Common myeloid progenitor, CD34-positive (primary cell): ENCODE data around the gene IQGAP3.
"Not testable (repeated sequence)": the region's sequence is repeated elsewhere in the genome, so short reads cannot be mapped to it uniquely, and the experiment has no call there.

Experiments used
- CTCF ChIA-PET: fragments of 350-600 bp; sonication (Branson Sonifier 250); formaldehyde crosslinking; loops from one replicate; lab custom pipeline; 2021; ENCODE audit warnings: antibody characterized with exemption; lab: Charles Lee
- POLR2A ChIA-PET: fragments of 350-600 bp; sonication (Branson Sonifier 250); formaldehyde crosslinking; loops from one replicate; lab custom pipeline; 2021; ENCODE audit warnings: antibody characterized with exemption; lab: Charles Lee
- DNase-seq, 3 donors: peaks; one replicate each; pipeline versions ENCODE4 v3.0.0 to v3.0.0-alpha.2; 2013
- H3K27ac ChIP-seq, 2 experiments: 1 replicate in 1 of 2; 2 replicates in 1 of 2; pipeline ENCODE4 v1.7.0; 2013; ENCODE audit warnings: inconsistent platforms in 2 of 2, low read length in 2 of 2, mild to moderate bottlenecking in 2 of 2, low read depth in 1 of 2, moderate library complexity in 1 of 2; ENCODE audit not compliant: severe bottlenecking in 2 of 2, insufficient read depth in 1 of 2, poor library complexity in 1 of 2
- H3K27me3 ChIP-seq, 5 experiments: replicated peaks in 2 of 5; 1 replicate in 3 of 5; 2 replicates in 2 of 5; pipeline versions ENCODE4 v1.6.1 to v1.7.0; 2013; ENCODE audit warnings: low read length in 4 of 5, mild to moderate bottlenecking in 2 of 5, moderate library complexity in 2 of 5, inconsistent platforms in 1 of 5; ENCODE audit not compliant: insufficient read depth in 5 of 5, control insufficient read depth in 4 of 5
- H3K36me3 ChIP-seq, 4 experiments: 1 replicate in 2 of 4; 2 replicates in 2 of 4; pipeline versions ENCODE4 v1.6.1 to v1.7.0; 2013; ENCODE audit warnings: low read length in 3 of 4, control low read depth in 1 of 4, mild to moderate bottlenecking in 1 of 4; ENCODE audit not compliant: control insufficient read depth in 4 of 4, insufficient read depth in 4 of 4
- H3K4me1 ChIP-seq, 4 experiments: 1 replicate in 3 of 4; 2 replicates in 1 of 4; pipeline versions ENCODE4 v1.6.1 to v1.7.1; 2013; ENCODE audit warnings: low read length in 3 of 4, mild to moderate bottlenecking in 3 of 4, control low read depth in 1 of 4, inconsistent platforms in 1 of 4, moderate library complexity in 1 of 4; ENCODE audit not compliant: control insufficient read depth in 4 of 4, insufficient read depth in 4 of 4; ENCODE audit errors: control extremely low read depth in 1 of 4
- H3K4me3 ChIP-seq, 7 experiments: 1 replicate in 4 of 7; 2 replicates in 3 of 7; pipeline versions ENCODE4 v1.5.1 to v1.7.0; 2013; ENCODE audit warnings: mild to moderate bottlenecking in 7 of 7, low read length in 6 of 7, moderate library complexity in 6 of 7, inconsistent platforms in 2 of 7, low read depth in 2 of 7, control low read depth in 1 of 7; ENCODE audit not compliant: insufficient read depth in 4 of 7, control insufficient read depth in 1 of 7; ENCODE audit errors: extremely low read depth in 1 of 7
- H3K9me3 ChIP-seq, 5 experiments: 1 replicate in 4 of 5; 2 replicates in 1 of 5; pipeline versions ENCODE4 v1.6.1 to v1.7.1; 2013; ENCODE audit warnings: low read length in 4 of 5, mild to moderate bottlenecking in 2 of 5, inconsistent platforms in 1 of 5, low read depth in 1 of 5, moderate library complexity in 1 of 5; ENCODE audit not compliant: control insufficient read depth in 4 of 5, insufficient read depth in 2 of 5; ENCODE audit errors: control extremely low read depth in 1 of 5
- whole genome bisulfite sequencing: methylation state at CpG from one replicate; pipeline ENCODE4 v1.1.5; 2013; ENCODE audit not compliant: insufficient coverage; 5-methylcytosine and 5-hydroxymethylcytosine counted together

Gene IQGAP3

GRCh38 chr1:156591432-156592157, 19.2 kb upstream of the IQGAP3 start, which contains the start of gene NAXE:
Gene NAXE (plus strand): TSS chr1:156591776. CDS start chr1:156591805, 29 bp downstream.
- ChIA-PET POLR2A (interaction anchor here (0.6 to 1.2 kb wide), 2 partner anchors 9 to 132 kb away, joined by 3 to 7 read pairs; no protein-coding TSS in a partner anchor), CTCF (interaction anchor here (0.6 to 4.3 kb wide), 10 partner anchors 9 to 149 kb away, joined by 3 to 19 read pairs (median 4); partner anchors contain the start of gene GPATCH4)
- peaks cover 5 to 39% (median 30%) of the 10 kb centered on the region in 4 experiments for H3K36me3 ChIP-seq
- peak; percentile 40 to 63 (median 47) for DNase-seq
- 0% methylated on average over 47 of the region's 60 CpGs for WGBS
- H3K27ac ChIP-seq = peak within 1 kb of the TSS in 1 of 2 experiments; percentile 75
- H3K4me3 ChIP-seq = peak within 1 kb of the TSS; percentile 40 to 87 (median 79)
- no peaks in the 10 kb centered on the region for H3K27me3 ChIP-seq
- H3K9me3 ChIP-seq = no peaks in the 10 kb centered on the region
- peaks cover 5 to 20% (median 18%) of the 10 kb centered on the region in 4 experiments for H3K4me1 ChIP-seq

- Histone ChIP-seq H3K27me3 (no peaks in the 10 kb centered on the region), H3K36me3 (peaks cover 8 to 39% (median 28%) of the 10 kb centered on the region in 4 experiments), H3K9me3 (no peaks in the 10 kb centered on the region), H3K27ac (peak overlapping the region in 1 of 2 experiments; percentile 75), H3K4me1 (peaks cover 5 to 20% (median 18%) of the 10 kb centered on the region in 4 experiments), H3K4me3 (peak overlapping the region; percentile 40 to 87 (median 79))
- WGBS = 25% methylated on average over 1 of the region's 6 CpGs
- ChIA-PET POLR2A (interaction anchor here (0.6 to 1.2 kb wide), 2 partner anchors 9 to 132 kb away, joined by 3 to 7 read pairs; no protein-coding TSS in a partner anchor), CTCF (interaction anchor here (0.6 to 4.3 kb wide), 6 partner anchors 9 to 83 kb away, joined by 3 to 19 read pairs (median 6); partner anchors contain the start of gene GPATCH4)
- peak in 2 of 3 donors; percentile 28 to 41 for DNase-seq
These were observed 18.7 kb upstream of the IQGAP3 start for GRCh38 chr1:156591181-156591431.

- Histone ChIP-seq H3K4me1 (peaks cover 5 to 20% (median 18%) of the 10 kb centered on the region in 4 experiments), H3K36me3 (peaks cover 5 to 39% (median 26%) of the 10 kb centered on the region in 4 experiments), H3K4me3 (peak overlapping the region in 5 of 7 experiments; percentile 68 to 87 (median 82)), H3K27me3 (no peaks in the 10 kb centered on the region), H3K27ac (peak overlapping the region in 1 of 2 experiments; percentile 75), H3K9me3 (no peaks in the 10 kb centered on the region)
- ChIA-PET POLR2A (interaction anchor here (0.6 to 1.2 kb wide), 2 partner anchors 8 to 131 kb away, joined by 3 to 7 read pairs; no protein-coding TSS in a partner anchor), CTCF (interaction anchor here (0.6 to 4.3 kb wide), 6 partner anchors 9 to 82 kb away, joined by 3 to 19 read pairs (median 6); partner anchors contain the start of gene GPATCH4)
- WGBS = 94% methylated on average over 5 of the region's 10 CpGs
- DNase-seq = no peak
These were observed 18.2 kb upstream of the IQGAP3 start for GRCh38 chr1:156590326-156591180.

- Histone ChIP-seq H3K36me3 (peaks cover 5 to 37% (median 21%) of the 10 kb centered on the region in 4 experiments), H3K9me3 (no peaks in the 10 kb centered on the region), H3K4me1 (peaks cover 5 to 20% (median 18%) of the 10 kb centered on the region in 4 experiments), H3K4me3 (no peak overlapping the region), H3K27me3 (no peaks in the 10 kb centered on the region), H3K27ac (no peak overlapping the region)
- POLR2A ChIA-PET = interaction anchor here (1.0 kb wide), 1 partner anchor 19 kb away, joined by 3 read pairs; no protein-coding TSS in a partner anchor
- DNase-seq = no peak
- whole genome bisulfite sequencing = 0% methylated on average over 1 of the region's 5 CpGs
- CTCF ChIA-PET = interaction anchor here (0.9 to 1.7 kb wide), 6 partner anchors 10 to 34 kb away, joined by 3 to 8 read pairs (median 4); partner anchors contain the start of genes HAPLN2 and TTC24
These were observed 17.2 kb upstream of the IQGAP3 start for GRCh38 chr1:156589546-156589945.

GRCh38 chr1:156587927-156588326, 15.6 kb upstream of the IQGAP3 start:
- DNase-seq = not testable (repeated sequence)
- CTCF ChIA-PET = interaction anchor here (1.4 to 1.7 kb wide), 4 partner anchors 18 to 84 kb away, joined by 4 to 6 read pairs (median 4); partner anchors contain the start of gene HAPLN2

GRCh38 chr1:156586892-156587477, 14.6 kb upstream of the IQGAP3 start:
- POLR2A ChIA-PET = no interaction called here
- Histone ChIP-seq H3K4me3 (no peak overlapping the region), H3K4me1 (peaks cover 5 to 38% (median 31%) of the 10 kb centered on the region in 4 experiments), H3K36me3 (peaks cover 0 to 22% (median 13%) of the 10 kb centered on the region in 4 experiments), H3K27me3 (no peaks in the 10 kb centered on the region), H3K9me3 (no peaks in the 10 kb centered on the region), H3K27ac (no peak overlapping the region)
- CTCF ChIA-PET = interaction anchor here (0.7 to 8.3 kb wide), 8 partner anchors 12 to 95 kb away, joined by 3 to 63 read pairs (median 4); partner anchors contain the start of genes GPATCH4 and HAPLN2
- DNase-seq = no peak
- no CpG with 5 or more reads among the region's 3 CpGs for WGBS

More at GRCh38 chr1:156587927-156588326, 15.6 kb upstream of the IQGAP3 start:
- 94% methylated on average over 7 of the region's 8 CpGs for WGBS
- H3K9me3 ChIP-seq, POLR2A ChIA-PET, H3K4me3 ChIP-seq, H3K27ac ChIP-seq, H3K27me3 ChIP-seq: not testable (repeated sequence)
- peaks cover 5 to 36% (median 28%) of the 10 kb centered on the region in 4 experiments for H3K4me1 ChIP-seq
- peaks cover 0 to 22% (median 13%) of the 10 kb centered on the region in 4 experiments for H3K36me3 ChIP-seq
